22Rv1 (cell line): ENCODE results near the gene PPM1H.

Source experiments
- ZFX ChIP-seq: fragments of 450-650 bp; IDR thresholded peaks from 2 replicates; pipeline ENCODE4 v1.6.1; 2017; ENCODE audit warnings: antibody characterized with exemption, borderline replicate concordance
- TF ChIP-seq, protein P1 (sequence below): fragments of 450-650 bp; IDR thresholded peaks from 2 replicates; pipeline ENCODE4 v1.5.1; 2017; ENCODE audit warnings: mild to moderate bottlenecking

DNA sequence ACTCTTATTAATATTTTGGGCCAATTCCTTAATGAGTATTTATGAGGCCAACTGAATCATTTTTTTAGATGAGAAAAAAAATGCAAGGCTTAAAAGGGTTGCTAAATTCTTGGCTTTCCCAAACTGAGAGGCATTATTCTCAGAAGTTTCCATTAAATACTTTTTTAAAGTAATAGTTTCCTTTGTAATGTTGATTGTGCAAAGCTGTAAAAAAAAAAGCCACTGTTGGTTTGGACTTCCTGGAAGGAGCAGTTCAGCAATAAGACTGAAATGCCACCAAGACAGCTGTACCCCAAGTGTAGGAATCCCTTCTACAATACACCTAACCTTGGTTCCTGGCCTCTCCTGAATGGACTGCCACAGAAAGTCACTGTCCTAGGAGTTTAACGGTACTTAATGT is 237.1 kb downstream of the PPM1H start:
- TF ChIP-seq, protein P1, sequence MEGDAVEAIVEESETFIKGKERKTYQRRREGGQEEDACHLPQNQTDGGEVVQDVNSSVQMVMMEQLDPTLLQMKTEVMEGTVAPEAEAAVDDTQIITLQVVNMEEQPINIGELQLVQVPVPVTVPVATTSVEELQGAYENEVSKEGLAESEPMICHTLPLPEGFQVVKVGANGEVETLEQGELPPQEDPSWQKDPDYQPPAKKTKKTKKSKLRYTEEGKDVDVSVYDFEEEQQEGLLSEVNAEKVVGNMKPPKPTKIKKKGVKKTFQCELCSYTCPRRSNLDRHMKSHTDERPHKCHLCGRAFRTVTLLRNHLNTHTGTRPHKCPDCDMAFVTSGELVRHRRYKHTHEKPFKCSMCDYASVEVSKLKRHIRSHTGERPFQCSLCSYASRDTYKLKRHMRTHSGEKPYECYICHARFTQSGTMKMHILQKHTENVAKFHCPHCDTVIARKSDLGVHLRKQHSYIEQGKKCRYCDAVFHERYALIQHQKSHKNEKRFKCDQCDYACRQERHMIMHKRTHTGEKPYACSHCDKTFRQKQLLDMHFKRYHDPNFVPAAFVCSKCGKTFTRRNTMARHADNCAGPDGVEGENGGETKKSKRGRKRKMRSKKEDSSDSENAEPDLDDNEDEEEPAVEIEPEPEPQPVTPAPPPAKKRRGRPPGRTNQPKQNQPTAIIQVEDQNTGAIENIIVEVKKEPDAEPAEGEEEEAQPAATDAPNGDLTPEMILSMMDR, result no peak
- TF ChIP-seq ZFX, result no peak
